Activated naive CD4-positive, alpha-beta T cell treated with anti-CD3 and anti-CD28 coated beads, Interleukin-2, amount 50 U/mL, for 72 hours (primary cell): Measurements from ENCODE around the gene RCL1. TPM values are rescaled to one million over a fixed set of nuclear protein-coding genes. Genes with fewer than 3 reads are reported as not detected.
"Not testable (repeated sequence)": the region's sequence is repeated elsewhere in the genome, so short reads cannot be mapped to it uniquely, and the experiment has no call there.

Source experiments
- ATAC-seq, 2 donors: fragments of 150-1000 bp; cut with Tn5 transposase; 2 replicates each; pipeline ENCODE4 v1.10.0; 2021; ENCODE audit warnings: mild to moderate bottlenecking in 2 of 2, moderate library complexity in 2 of 2
- DNase-seq, 2 donors: peaks; one replicate each; pipeline ENCODE4 v3.0.0; 2021 to 2022; ENCODE audit warnings: low spot score in 2 of 2
- H3K27ac Mint-ChIP-seq, 2 donors: one replicate each; pipeline ENCODE4 v1.8.0; 2022; ENCODE audit warnings: mild to moderate bottlenecking in 2 of 2, mixed read lengths in 2 of 2
- H3K36me3 Mint-ChIP-seq, 2 donors: one replicate each; pipeline ENCODE4 v1.8.0; 2022; ENCODE audit warnings: mixed read lengths in 2 of 2
- H3K9me3 Mint-ChIP-seq, 2 donors: one replicate each; pipeline ENCODE4 v1.8.0; 2022; ENCODE audit warnings: mixed read lengths in 2 of 2
- total RNA-seq, 2 donors: library from RNA; stranded (reverse); gene quantifications; one replicate each; pipeline ENCODE4 v1.2.3, GENCODE V29; 2022

Gene RCL1
- total RNA-seq: 10 to 100 TPM; 18.2 to 32.0 TPM

- H3K36me3 Mint-ChIP-seq: peaks cover 0 to 17% of the 10 kb centered on the region in 2 donors
- ATAC-seq: peak; percentile 96 to 97
- peak; percentile 98 to 99 for DNase-seq
- peak within 1 kb of the TSS; percentile 85 to 97 for H3K27ac Mint-ChIP-seq
- H3K9me3 Mint-ChIP-seq: peaks cover 0 to 10% of the 10 kb centered on the region in 2 donors
These were observed at the start of gene RCL1 for GRCh38 chr9:4792572-4793458. Gene RCL1, plus strand, starts transcription at chr9:4792944. Its CDS starts 148 bp downstream, at chr9:4793092.

- Mint-ChIP-seq H3K27ac (no peak overlapping the region), H3K36me3 (peaks cover 9 to 15% of the 10 kb centered on the region in 2 donors), H3K9me3 (no peaks in the 10 kb centered on the region)
- no peak for DNase-seq
- ATAC-seq: no peak
These were observed 49.4 kb upstream of the RCL1 start for GRCh38 chr9:4743131-4743875.

- H3K27ac Mint-ChIP-seq: peak overlapping the region in 1 of 2 donors; percentile 31
- ATAC-seq (peak in 1 of 2 donors; percentile 65), DNase-seq (no peak)
- H3K36me3 Mint-ChIP-seq: no peaks in the 10 kb centered on the region
- no peaks in the 10 kb centered on the region for H3K9me3 Mint-ChIP-seq
These were observed 46.3 kb upstream of the RCL1 start for GRCh38 chr9:4746278-4747030.

GRCh38 chr9:4748612-4749011 lies 44.1 kb upstream of the RCL1 start:
- ATAC-seq (no peak), DNase-seq (no peak)
- Mint-ChIP-seq H3K36me3 (no peaks in the 10 kb centered on the region), H3K9me3 (no peaks in the 10 kb centered on the region), H3K27ac (no peak overlapping the region)

GRCh38 chr9:4750023-4750673 lies 42.6 kb upstream of the RCL1 start:
- Mint-ChIP-seq H3K9me3 (no peaks in the 10 kb centered on the region), H3K36me3 (no peaks in the 10 kb centered on the region), H3K27ac (no peak overlapping the region)
- DNase-seq: no peak
- ATAC-seq: no peak

GRCh38 chr9:4754530-4754929 lies 38.2 kb upstream of the RCL1 start:
- not testable (repeated sequence) for DNase-seq, ATAC-seq, H3K36me3 Mint-ChIP-seq, H3K9me3 Mint-ChIP-seq
- peak overlapping the region in 1 of 2 donors; percentile 20 for H3K27ac Mint-ChIP-seq

- ATAC-seq: no peak
- DNase-seq: no peak
- Mint-ChIP-seq H3K36me3 (no peaks in the 10 kb centered on the region), H3K27ac (peak overlapping the region in 1 of 2 donors; percentile 20), H3K9me3 (no peaks in the 10 kb centered on the region)
These were observed 37.6 kb upstream of the RCL1 start for GRCh38 chr9:4755026-4755609.

- DNase-seq (no peak), ATAC-seq (no peak)
- no peaks in the 10 kb centered on the region for H3K9me3 Mint-ChIP-seq
- H3K36me3 Mint-ChIP-seq: no peaks in the 10 kb centered on the region
- no peak overlapping the region for H3K27ac Mint-ChIP-seq
These were observed 36.3 kb upstream of the RCL1 start for GRCh38 chr9:4756420-4756819.

GRCh38 chr9:4760122-4760521 lies 32.6 kb upstream of the RCL1 start:
- DNase-seq (no peak), ATAC-seq (no peak)
- Mint-ChIP-seq H3K27ac (no peak overlapping the region), H3K36me3 (no peaks in the 10 kb centered on the region), H3K9me3 (no peaks in the 10 kb centered on the region)

GRCh38 chr9:4762108-4762885 lies 30.4 kb upstream of the RCL1 start:
- Mint-ChIP-seq H3K36me3 (no peaks in the 10 kb centered on the region), H3K9me3 (no peaks in the 10 kb centered on the region), H3K27ac (peak overlapping the region; percentile 23 to 65)
- DNase-seq (peak; percentile 65 to 78), ATAC-seq (peak; percentile 79 to 80)

- H3K9me3 Mint-ChIP-seq: no peaks in the 10 kb centered on the region
- no peaks in the 10 kb centered on the region for H3K36me3 Mint-ChIP-seq
- DNase-seq (no peak), ATAC-seq (peak; percentile 32 to 58)
- H3K27ac Mint-ChIP-seq: peak overlapping the region; percentile 10 to 65
These were observed 29.7 kb upstream of the RCL1 start for GRCh38 chr9:4762886-4763541.

GRCh38 chr9:4764033-4764432 lies 28.7 kb upstream of the RCL1 start:
- DNase-seq (no peak), ATAC-seq (no peak)
- Mint-ChIP-seq H3K27ac (peak overlapping the region in 1 of 2 donors; percentile 65), H3K36me3 (no peaks in the 10 kb centered on the region), H3K9me3 (no peaks in the 10 kb centered on the region)

- ATAC-seq: peak in 1 of 2 donors; percentile 35
- Mint-ChIP-seq H3K27ac (peak overlapping the region; percentile 63 to 81), H3K36me3 (no peaks in the 10 kb centered on the region), H3K9me3 (peaks cover 0 to 5% of the 10 kb centered on the region in 2 donors)
- DNase-seq: no peak
These were observed 24.1 kb upstream of the RCL1 start for GRCh38 chr9:4768681-4769080.

- Mint-ChIP-seq H3K27ac (peak overlapping the region in 1 of 2 donors; percentile 63), H3K36me3 (no peaks in the 10 kb centered on the region), H3K9me3 (peaks cover 0 to 5% of the 10 kb centered on the region in 2 donors)
- DNase-seq (no peak), ATAC-seq (peak; percentile 69 to 98)
These were observed 23.2 kb upstream of the RCL1 start for GRCh38 chr9:4769321-4770080.
